ENCODE measurements around the gene SRBD1.

DNA sequence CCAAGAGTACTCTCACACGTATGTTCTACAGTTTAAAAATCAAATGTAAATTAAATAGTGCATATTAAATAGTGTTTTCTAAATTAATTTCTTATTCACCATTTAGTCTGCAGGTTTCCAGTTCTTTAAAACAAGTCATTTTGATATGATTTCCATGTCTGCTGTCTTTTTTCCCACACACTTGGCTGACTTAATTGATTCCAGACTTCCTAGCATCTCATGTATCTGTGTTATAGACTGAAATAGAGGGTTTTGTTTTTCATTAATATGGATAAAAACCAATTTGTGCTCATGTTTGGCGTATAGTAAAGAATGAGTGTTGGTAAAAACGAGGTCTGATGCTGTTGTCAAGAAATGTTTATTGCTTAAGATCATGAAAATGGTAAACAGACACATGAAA is 104.3 kb downstream of the SRBD1 start:
- TF ChIP-seq, protein P1, sequence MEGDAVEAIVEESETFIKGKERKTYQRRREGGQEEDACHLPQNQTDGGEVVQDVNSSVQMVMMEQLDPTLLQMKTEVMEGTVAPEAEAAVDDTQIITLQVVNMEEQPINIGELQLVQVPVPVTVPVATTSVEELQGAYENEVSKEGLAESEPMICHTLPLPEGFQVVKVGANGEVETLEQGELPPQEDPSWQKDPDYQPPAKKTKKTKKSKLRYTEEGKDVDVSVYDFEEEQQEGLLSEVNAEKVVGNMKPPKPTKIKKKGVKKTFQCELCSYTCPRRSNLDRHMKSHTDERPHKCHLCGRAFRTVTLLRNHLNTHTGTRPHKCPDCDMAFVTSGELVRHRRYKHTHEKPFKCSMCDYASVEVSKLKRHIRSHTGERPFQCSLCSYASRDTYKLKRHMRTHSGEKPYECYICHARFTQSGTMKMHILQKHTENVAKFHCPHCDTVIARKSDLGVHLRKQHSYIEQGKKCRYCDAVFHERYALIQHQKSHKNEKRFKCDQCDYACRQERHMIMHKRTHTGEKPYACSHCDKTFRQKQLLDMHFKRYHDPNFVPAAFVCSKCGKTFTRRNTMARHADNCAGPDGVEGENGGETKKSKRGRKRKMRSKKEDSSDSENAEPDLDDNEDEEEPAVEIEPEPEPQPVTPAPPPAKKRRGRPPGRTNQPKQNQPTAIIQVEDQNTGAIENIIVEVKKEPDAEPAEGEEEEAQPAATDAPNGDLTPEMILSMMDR (conservative IDR thresholded peaks at IDR 0.05; ENCODE audit: low read depth in 2 of 2), result no peak
- TF ChIP-seq POLR2AphosphoS5 (IDR thresholded peaks at IDR 0.05; ENCODE audit: low read depth), result no peak
- TF ChIP-seq EZH2 (IDR thresholded peaks at IDR 0.05; ENCODE audit: low read depth, unreplicated experiment), result no peak
- no peak for TF ChIP-seq ZNF331 (CRISPR knock-in tag; IDR thresholded peaks at IDR 0.05; ENCODE audit: low read depth)
- TF ChIP-seq JUNB (IDR thresholded peaks at IDR 0.05; ENCODE audit: unreplicated experiment), result no peak
- no peak for TF ChIP-seq REST (IDR thresholded peaks at IDR 0.05; ENCODE audit: unreplicated experiment)
- no peak for TF ChIP-seq ETS1 (IDR thresholded peaks at IDR 0.05)
- TF ChIP-seq CREB1 (CRISPR knock-in tag; IDR thresholded peaks at IDR 0.05; ENCODE audit: low read depth), result no peak
